A549 (cell line): Measurements from ENCODE around the gene SLC9A9. TPM values are rescaled to one million over a fixed set of nuclear protein-coding genes. Genes with fewer than 3 reads are reported as not detected.

ENCODE experiments used
- ATAC-seq, 2 experiments: fragments of 200-7000 bp in 1 of 2; fragments of >200 bp in 1 of 2; cut with Nextera tagmentation in 1 of 2; cut with Tn5 transposase in 1 of 2; 3 replicates each; pipeline versions ENCODE4 v1.8.0 to v1.9.1; 2018 to 2020; ENCODE audit warnings: mild to moderate bottlenecking in 1 of 2, moderate library complexity in 1 of 2
- CTCF ChIA-PET: fragments of 300-600 bp; sonication (Branson Sonifier 250); formaldehyde crosslinking; extraction: SDS; loops from one replicate; lab custom pipeline; 2021; ENCODE audit warnings: antibody characterized with exemption, inconsistent platforms; lab: Yijun Ruan, JAX
- POLR2A ChIA-PET: fragments of 350-600 bp; formaldehyde crosslinking; extraction: SDS; loops from one replicate; lab custom pipeline; 2021; ENCODE audit warnings: antibody characterized with exemption, inconsistent platforms; lab: Yijun Ruan, JAX
- DNase-seq, 2 experiments: peaks; one replicate each; pipeline versions ENCODE4 v3.0.0 to v3.0.0-alpha.2; 2011 to 2016; ENCODE audit warnings: low read depth in 1 of 2, low spot score in 1 of 2
- FAIRE-seq: peaks from 2 replicates; lab custom pipeline; 2011; peaks lifted over from hg19 to GRCh38; lab: Jason Lieb, UNC
- H3K27ac ChIP-seq, 2 experiments: fragments of >200 bp; sonication (Bioruptor Twin); formaldehyde crosslinking; 3 replicates each; pipeline ENCODE4 v1.5.1; 2016 to 2017
- H3K4me1 ChIP-seq: fragments of >200 bp; sonication (Bioruptor Twin); formaldehyde crosslinking; 3 replicates; pipeline ENCODE4 v1.6.1; 2016
- H3K4me2 ChIP-seq: fragments of >200 bp; sonication (Bioruptor Twin); formaldehyde crosslinking; 3 replicates; pipeline ENCODE4 v1.6.1; 2016
- H3K4me3 ChIP-seq: fragments of >200 bp; sonication (Bioruptor Twin); formaldehyde crosslinking; 3 replicates; pipeline ENCODE4 v1.5.1; 2016
- H3K9me3 ChIP-seq: fragments of >200 bp; sonication (Bioruptor Twin); formaldehyde crosslinking; 3 replicates; pipeline ENCODE4 v1.6.1; 2016
- CHD4 ChIP-seq: fragments of 200-600 bp; sonication (generic); IDR thresholded peaks from 2 replicates; pipeline ENCODE4 v1.6.1; 2016; ENCODE audit warnings: antibody characterized with exemption, mild to moderate bottlenecking, borderline replicate concordance
- E2F6 ChIP-seq: IDR thresholded peaks from 2 replicates; pipeline ENCODE4 v1.6.1; 2012; ENCODE audit warnings: low read depth, borderline replicate concordance
- EHF ChIP-seq: fragments of 250-450 bp; sonication (Bioruptor Pico); IDR thresholded peaks from 2 replicates; pipeline ENCODE4 v1.5.0; 2020; ENCODE audit warnings: mild to moderate bottlenecking
- ELK1 ChIP-seq: fragments of 150-350 bp; IDR thresholded peaks from 2 replicates; pipeline ENCODE4 v1.6.1; 2014; ENCODE audit warnings: low read depth, mild to moderate bottlenecking, low read length
- ESRRA ChIP-seq: fragments of 150-350 bp; IDR thresholded peaks from 2 replicates; pipeline ENCODE4 v1.6.1; 2014; ENCODE audit warnings: mild to moderate bottlenecking, low read length, borderline replicate concordance
- GATA3 ChIP-seq: IDR thresholded peaks from 2 replicates; pipeline ENCODE4 v1.6.1; 2012; ENCODE audit warnings: borderline replicate concordance
- HES2 ChIP-seq: fragments of >200 bp; sonication (Bioruptor Twin); formaldehyde crosslinking; IDR thresholded peaks from 2 replicates; pipeline ENCODE4 v1.6.1; 2016
- HOXB13 ChIP-seq: fragments of 250-450 bp; sonication (Bioruptor Pico); IDR thresholded peaks from 2 replicates; pipeline ENCODE4 v1.5.0; 2020; ENCODE audit warnings: low read depth, mild to moderate bottlenecking, moderate library complexity
- HOXB5 ChIP-seq: fragments of 250-450 bp; sonication (Bioruptor Pico); IDR thresholded peaks from 2 replicates; pipeline ENCODE4 v1.5.0; 2020; ENCODE audit warnings: mild to moderate bottlenecking, moderate library complexity
- JUN ChIP-seq, 2 experiments: fragments of >200 bp; sonication (Bioruptor Twin); formaldehyde crosslinking; IDR thresholded peaks; 2 replicates in 1 of 2; 3 replicates in 1 of 2; pipeline ENCODE4 v1.6.1; 2016 to 2017
- JUNB ChIP-seq: fragments of >200 bp; sonication (Bioruptor Twin); formaldehyde crosslinking; IDR thresholded peaks from 2 replicates; pipeline ENCODE4 v1.6.1; 2016
- MAX ChIP-seq: IDR thresholded peaks from 2 replicates; pipeline ENCODE4 v1.6.1; 2012
- MYC ChIP-seq: IDR thresholded peaks from 2 replicates; pipeline ENCODE4 v1.6.1; 2012; ENCODE audit warnings: mild to moderate bottlenecking, inconsistent platforms, low read length, improper control_type of control experiment, borderline replicate concordance
- NPAS2 ChIP-seq: fragments of 250-450 bp; sonication (Bioruptor Pico); IDR thresholded peaks from 2 replicates; pipeline ENCODE4 v1.8.0; 2022; ENCODE audit warnings: mild to moderate bottlenecking, moderate library complexity, borderline replicate concordance
- PBX3 ChIP-seq: IDR thresholded peaks from 2 replicates; pipeline ENCODE4 v1.6.1; 2012
- POLR2A ChIP-seq: IDR thresholded peaks from 2 replicates; pipeline ENCODE4 v1.6.1; 2012; ENCODE audit warnings: mild to moderate bottlenecking, low read length
- POLR2AphosphoS2 ChIP-seq: conservative IDR thresholded peaks from 2 replicates; pipeline ENCODE4 v1.6.1; 2012; ENCODE audit warnings: low read length, improper control_type of control experiment, inconsistent platforms
- SMC3 ChIP-seq: fragments of >200 bp; sonication (Bioruptor Twin); formaldehyde crosslinking; IDR thresholded peaks from 3 replicates; pipeline ENCODE4 v1.6.1; 2018; ENCODE audit warnings: inconsistent platforms
- SREBF2 ChIP-seq: fragments of 450-650 bp; IDR thresholded peaks from 2 replicates; pipeline ENCODE4 v1.6.1; 2014; ENCODE audit warnings: mild to moderate bottlenecking, moderate library complexity
- TFCP2L1 ChIP-seq: fragments of 250-450 bp; sonication (Bioruptor Pico); IDR thresholded peaks from 2 replicates; pipeline ENCODE4 v1.5.0; 2021; ENCODE audit warnings: mild to moderate bottlenecking
- ZNF302 ChIP-seq: fragments of 250-450 bp; sonication (Bioruptor Pico); IDR thresholded peaks from 2 replicates; pipeline ENCODE4 v1.9.0; 2021; ENCODE audit warnings: inconsistent platforms, mild to moderate bottlenecking, moderate library complexity
- WGBS: methylation state at CpG from one replicate; pipeline ENCODE4 v1.1.6; 2017; ENCODE audit errors: missing lambda C conversion rate; 5-methylcytosine and 5-hydroxymethylcytosine counted together
- polyA plus RNA-seq, 4 experiments: library from polyadenylated mRNA; depleted of rRNA in 3 of 4; stranded (reverse); fragments of >200 nt; fragmentation: RNase III in 1 of 4; extraction: RNeasy Plus Mini Kit Qiagen cat#74134 plus additional on column Dnase treatment in 1 of 4; gene quantifications; 2 replicates in 3 of 4; 3 replicates in 1 of 4; pipeline ENCODE4 v1.2.3, GENCODE V29; 2011 to 2017

Gene SLC9A9
- polyA plus RNA-seq, 2 of the 4 experiments (the other 2 are of a cell fraction) = 0.10 to 0.32 TPM

- FAIRE-seq (no peak), DNase-seq (no peak), ATAC-seq (peak; percentile 40 to 43; a peak in 2 of 6 replicates)
- TF ChIP-seq ESRRA = no peak
- TF ChIP-seq POLR2AphosphoS2 = no peak
- TF ChIP-seq HOXB13 (CRISPR knock-in tag) = no peak
- H3K27ac ChIP-seq = no peak overlapping the region
- no peak overlapping the region for H3K4me2 ChIP-seq
- H3K9me3 ChIP-seq = no peaks in the 10 kb centered on the region
- H3K4me3 ChIP-seq = no peak overlapping the region
- ChIA-PET CTCF (interaction anchor here (0.6 kb wide), 1 partner anchor 197 kb away, joined by 4 read pairs; no protein-coding TSS in a partner anchor), POLR2A (no interaction called here)
- WGBS = 27% methylated on average over 5 of the region's 5 CpGs
- H3K4me1 ChIP-seq = no peaks in the 10 kb centered on the region
Measured at GRCh38 chr3:143328451-143328850, 519.8 kb downstream of the SLC9A9 start.

- no peak for ATAC-seq
- WGBS = 93% methylated on average over 1 of the region's 1 CpG
- CTCF ChIA-PET = no interaction called here
- no peaks in the 10 kb centered on the region for H3K4me1 ChIP-seq
- no peak for TF ChIP-seq MYC
- no peak for TF ChIP-seq ZNF302 (CRISPR knock-in tag)
- TF ChIP-seq SMC3 = no peak
- TF ChIP-seq JUNB = no peak
- TF ChIP-seq HOXB5 (CRISPR knock-in tag) = no peak
- no peak for TF ChIP-seq PBX3
- TF ChIP-seq ELK1 = no peak
- TF ChIP-seq E2F6 = no peak
- TF ChIP-seq POLR2AphosphoS2 = no peak
- TF ChIP-seq POLR2A = no peak
- no peak for TF ChIP-seq SREBF2
- TF ChIP-seq NPAS2 (CRISPR knock-in tag) = no peak
- no peak for TF ChIP-seq JUN (IDR thresholded peaks at IDR 0.05)
- no peak for TF ChIP-seq HES2
- no peak for TF ChIP-seq TFCP2L1 (CRISPR knock-in tag)
- no peak for TF ChIP-seq CHD4
- no peak for TF ChIP-seq EHF
- TF ChIP-seq, all 56 proteins: peak for 0
- FAIRE-seq (no peak), DNase-seq (no peak)
- Histone ChIP-seq H3K4me3 (no peak overlapping the region), H3K9me3 (no peaks in the 10 kb centered on the region), H3K27ac (no peak overlapping the region), H3K4me2 (no peak overlapping the region)
- POLR2A ChIA-PET = no interaction called here
Measured at GRCh38 chr3:143326983-143327778, 521.1 kb downstream of the SLC9A9 start.

- no peak for ATAC-seq
- TF ChIP-seq GATA3 = no peak
- no peak for TF ChIP-seq MAX
- TF ChIP-seq SMC3 = no peak
- no peak for FAIRE-seq
- CTCF ChIA-PET = interaction anchor here (0.6 to 0.9 kb wide), 2 partner anchors 37 to 105 kb away, joined by 3 read pairs; no protein-coding TSS in a partner anchor
- WGBS = 18% methylated on average over 5 of the region's 5 CpGs
- POLR2A ChIA-PET = no interaction called here
- Histone ChIP-seq H3K4me3 (no peak overlapping the region), H3K4me2 (no peak overlapping the region), H3K4me1 (no peaks in the 10 kb centered on the region), H3K27ac (no peak overlapping the region), H3K9me3 (no peaks in the 10 kb centered on the region)
- no peak for DNase-seq
Measured at GRCh38 chr3:143321058-143321769, 527.1 kb downstream of the SLC9A9 start.
